Esophagus muscularis mucosa (tissue), 4 donors: Measurements from ENCODE around the gene ACAD11. TPM values are rescaled to one million over a fixed set of nuclear protein-coding genes. Genes with fewer than 3 reads are reported as not detected.

Experiments used
- DNase-seq: peaks from one replicate; pipeline ENCODE4 v3.0.0-alpha.2; 2017; ENCODE audit errors: extremely low spot score
- H3K27ac ChIP-seq, 4 donors: fragments of 200-600 bp; sonication (generic); replicated peaks in 1 of 4; 1 replicate in 3 of 4; 2 replicates in 1 of 4; pipeline ENCODE4 v1.5.1; 2016 to 2019; ENCODE audit warnings: mild to moderate bottlenecking in 1 of 4
- H3K27me3 ChIP-seq, 4 donors: fragments of 200-600 bp; sonication (generic); one replicate each; pipeline versions ENCODE4 v1.5.1 to v1.6.0; 2016 to 2019
- H3K36me3 ChIP-seq, 4 donors: fragments of 200-600 bp; sonication (generic); one replicate each; pipeline ENCODE4 v1.5.1; 2016 to 2019
- H3K4me1 ChIP-seq, 4 donors: fragments of 200-600 bp; sonication (generic); one replicate each; pipeline ENCODE4 v1.5.1; 2016 to 2019
- H3K4me3 ChIP-seq, 4 donors: fragments of 200-600 bp; sonication (generic); 1 replicate in 2 of 4; 2 replicates in 2 of 4; pipeline ENCODE4 v1.5.1; 2016 to 2019; ENCODE audit warnings: mild to moderate bottlenecking in 4 of 4, moderate library complexity in 1 of 4
- H3K9me3 ChIP-seq, 4 donors: fragments of 200-600 bp; sonication (generic); 1 replicate in 3 of 4; 2 replicates in 1 of 4; pipeline ENCODE4 v1.5.1; 2016 to 2019
- CTCF ChIP-seq, 3 experiments: fragments of 200-600 bp in 2 of 3; fragments of 450-650 bp in 1 of 3; sonication (generic) in 2 of 3; IDR thresholded peaks; one replicate each; pipeline ENCODE4 v1.5.1; 2017 to 2019; ENCODE audit warnings: antibody characterized with exemption in 3 of 3, mild to moderate bottlenecking in 2 of 3, moderate library complexity in 1 of 3
- EP300 ChIP-seq: sonication (generic); formaldehyde crosslinking; IDR thresholded peaks from one replicate; pipeline ENCODE4 v1.6.1; 2017; ENCODE audit warnings: antibody characterized with exemption
- POLR2A ChIP-seq: fragments of 450-650 bp; IDR thresholded peaks from one replicate; pipeline ENCODE4 v1.6.1; 2017; ENCODE audit warnings: antibody characterized with exemption, moderate library complexity, mild to moderate bottlenecking, low read depth
- POLR2AphosphoS5 ChIP-seq, 2 donors: sonication (generic); formaldehyde crosslinking; IDR thresholded peaks; one replicate each; pipeline ENCODE4 v1.6.1; 2017; ENCODE audit warnings: antibody characterized with exemption in 2 of 2
- WGBS: methylation state at CpG from one replicate; pipeline ENCODE4 v1.1.5; 2018; 5-methylcytosine and 5-hydroxymethylcytosine counted together
- intact Hi-C: fragments of 100-400 bp; cut with DNase I; formaldehyde crosslinking; loops from one replicate; pipeline ENCODE4 v1.15.1; 2023
- total RNA-seq, 4 donors: library from RNA; depleted of rRNA; stranded (reverse); fragments of >200 nt; gene quantifications; one replicate each; pipeline versions ENCODE4 v1.1.0 to v1.2.1, GENCODE V29; 2016

The ACAD11 gene
- total RNA-seq, 4 donors from 2014 or later, result 14.1 to 26.6 (median 17.2) TPM

GRCh38 chr3:132522353-132522752, 137.3 kb downstream of the ACAD11 start:
- no peaks in the 10 kb centered on the region for H3K4me1 ChIP-seq
- TF ChIP-seq CTCF (IDR thresholded peaks at IDR 0.05), result no peak
- no peak for TF ChIP-seq POLR2AphosphoS5 (IDR thresholded peaks at IDR 0.05)
- TF ChIP-seq POLR2A, result no peak
- H3K36me3 ChIP-seq, result peaks cover 29 to 95% (median 63%) of the 10 kb centered on the region in 4 donors
- no peak overlapping the region for H3K27ac ChIP-seq
- DNase-seq, result no peak
- WGBS, result 89% methylated on average over 3 of the region's 3 CpGs
- H3K4me3 ChIP-seq, result no peak overlapping the region
- no peaks in the 10 kb centered on the region for H3K27me3 ChIP-seq
- intact Hi-C loops, result no loop called here
- H3K9me3 ChIP-seq, result no peaks in the 10 kb centered on the region

- 87% methylated on average over 5 of the region's 5 CpGs for WGBS
- intact Hi-C loops, result no loop called here
- H3K4me3 ChIP-seq, result no peak overlapping the region
- no peaks in the 10 kb centered on the region for H3K9me3 ChIP-seq
- no peaks in the 10 kb centered on the region for H3K4me1 ChIP-seq
- H3K27ac ChIP-seq, result no peak overlapping the region
- no peaks in the 10 kb centered on the region for H3K27me3 ChIP-seq
- peaks cover 31 to 95% (median 66%) of the 10 kb centered on the region in 4 donors for H3K36me3 ChIP-seq
- DNase-seq, result no peak
- TF ChIP-seq CTCF (IDR thresholded peaks at IDR 0.05), result no peak
- no peak for TF ChIP-seq POLR2A
- TF ChIP-seq EP300, result no peak
- no peak for TF ChIP-seq POLR2AphosphoS5 (IDR thresholded peaks at IDR 0.05)
Measured at GRCh38 chr3:132521901-132522300, 137.7 kb downstream of the ACAD11 start.

GRCh38 chr3:132519914-132520313, 139.7 kb downstream of the ACAD11 start:
- Histone ChIP-seq H3K9me3 (no peaks in the 10 kb centered on the region), H3K4me1 (no peaks in the 10 kb centered on the region), H3K27ac (no peak overlapping the region), H3K4me3 (no peak overlapping the region), H3K27me3 (no peaks in the 10 kb centered on the region), H3K36me3 (peaks cover 20 to 95% (median 67%) of the 10 kb centered on the region in 4 donors)
- 99% methylated on average over 5 of the region's 5 CpGs for WGBS
- TF ChIP-seq POLR2AphosphoS5 (IDR thresholded peaks at IDR 0.05) (no peak), POLR2A (no peak), CTCF (IDR thresholded peaks at IDR 0.05) (no peak), EP300 (no peak)
- intact Hi-C loops, result no loop called here
- no peak for DNase-seq

GRCh38 chr3:132517311-132517710, 142.3 kb downstream of the ACAD11 start:
- intact Hi-C loops, result no loop called here
- Histone ChIP-seq H3K4me3 (no peak overlapping the region), H3K9me3 (no peaks in the 10 kb centered on the region), H3K27ac (no peak overlapping the region), H3K36me3 (peaks cover 16 to 95% (median 68%) of the 10 kb centered on the region in 4 donors), H3K27me3 (no peaks in the 10 kb centered on the region), H3K4me1 (no peaks in the 10 kb centered on the region)
- DNase-seq, result no peak
- TF ChIP-seq POLR2AphosphoS5 (IDR thresholded peaks at IDR 0.05) (no peak), CTCF (IDR thresholded peaks at IDR 0.05) (no peak), POLR2A (no peak), EP300 (no peak)
- 100% methylated on average over 2 of the region's 2 CpGs for whole genome bisulfite sequencing

GRCh38 chr3:132513057-132513456, 146.6 kb downstream of the ACAD11 start:
- WGBS, result 93% methylated on average over 5 of the region's 5 CpGs
- intact Hi-C loops, result no loop called here

More at GRCh38 chr3:132513057-132513456, 146.6 kb downstream of the ACAD11 start:
- TF ChIP-seq POLR2A (no peak), CTCF (IDR thresholded peaks at IDR 0.05) (no peak), EP300 (no peak), POLR2AphosphoS5 (IDR thresholded peaks at IDR 0.05) (no peak)
- Histone ChIP-seq H3K27me3 (no peaks in the 10 kb centered on the region), H3K27ac (no peak overlapping the region), H3K36me3 (peaks cover 26 to 99% (median 77%) of the 10 kb centered on the region in 4 donors), H3K4me1 (no peaks in the 10 kb centered on the region), H3K9me3 (no peaks in the 10 kb centered on the region), H3K4me3 (no peak overlapping the region)
- DNase-seq, result no peak
